ENCODE measurements around the gene NKD2. TPM values are rescaled to one million over a fixed set of nuclear protein-coding genes. Genes with fewer than 3 reads are reported as not detected.

The NKD2 gene
- total and polyA plus RNA-seq, 2 experiments from 2014 or later = not detected

GRCh38 chr5:1039210-1039548 lies 30.6 kb downstream of the NKD2 start:
- H2AFZ ChIP-seq = no peak overlapping the region
- H3K79me2 ChIP-seq (ENCODE audit: insufficient read depth) = no peaks in the 10 kb centered on the region
- H3K36me3 ChIP-seq (ENCODE audit: low read depth) = no peaks in the 10 kb centered on the region
- in situ Hi-C loops (cut with MboI) = no loop called here
- no peak overlapping the region for H3K9ac ChIP-seq
- no peaks in the 10 kb centered on the region for H3K4me1 ChIP-seq (ENCODE audit: insufficient read depth)
- no peaks in the 10 kb centered on the region for H3F3A ChIP-seq (ENCODE audit: insufficient read depth)
- 62 to 67% methylated on average over 16 of the region's 16 CpGs for WGBS, 2 experiments (ENCODE audit: low coverage in 1 of 2, low lambda C conversion rate in 2 of 2, missing lambda C conversion rate in 2 of 2)
- no peaks in the 10 kb centered on the region for H3K9me3 ChIP-seq (ENCODE audit: low read depth)
- no peak overlapping the region for H3K4me2 ChIP-seq (ENCODE audit: unreplicated experiment)
- TF ChIP-seq EZH2 (IDR thresholded peaks at IDR 0.05; ENCODE audit: insufficient read depth, poor library complexity, severe bottlenecking) (no peak), EZH2phosphoT487 (IDR thresholded peaks at IDR 0.05; ENCODE audit: insufficient read depth, low read depth) (no peak)
- no peak for DNase-seq
- no peaks in the 10 kb centered on the region for H3K9me2 ChIP-seq (ENCODE audit: insufficient read depth)
- no peak overlapping the region for H3K4me3 ChIP-seq
- H3K27ac ChIP-seq = no peak overlapping the region
- no peaks in the 10 kb centered on the region for H4K20me1 ChIP-seq (ENCODE audit: insufficient read depth)
- no peaks in the 10 kb centered on the region for H3K27me3 ChIP-seq (replicated peaks; ENCODE audit: insufficient read depth)

GRCh38 chr5:1039706-1040260 lies 31.2 kb downstream of the NKD2 start:
- H3K9me2 ChIP-seq (ENCODE audit: insufficient read depth) = no peaks in the 10 kb centered on the region
- H3K4me1 ChIP-seq (ENCODE audit: insufficient read depth) = no peaks in the 10 kb centered on the region
- TF ChIP-seq EZH2phosphoT487 (IDR thresholded peaks at IDR 0.05; ENCODE audit: insufficient read depth, low read depth) (no peak), EZH2 (IDR thresholded peaks at IDR 0.05; ENCODE audit: insufficient read depth, poor library complexity, severe bottlenecking) (no peak)
- no peaks in the 10 kb centered on the region for H3F3A ChIP-seq (ENCODE audit: insufficient read depth)
- in situ Hi-C loops (cut with MboI) = no loop called here
- H3K9ac ChIP-seq = no peak overlapping the region
- no peaks in the 10 kb centered on the region for H3K27me3 ChIP-seq (replicated peaks; ENCODE audit: insufficient read depth)
- DNase-seq = no peak
- no peaks in the 10 kb centered on the region for H3K9me3 ChIP-seq (ENCODE audit: low read depth)
- 85 to 87% methylated on average over 13 to 18 of the region's 18 CpGs for WGBS, 2 experiments (ENCODE audit: low coverage in 1 of 2, low lambda C conversion rate in 2 of 2, missing lambda C conversion rate in 2 of 2)
- H4K20me1 ChIP-seq (ENCODE audit: insufficient read depth) = no peaks in the 10 kb centered on the region
- no peak overlapping the region for H2AFZ ChIP-seq
- H3K4me2 ChIP-seq (ENCODE audit: unreplicated experiment) = no peak overlapping the region
- H3K4me3 ChIP-seq = no peak overlapping the region
- no peaks in the 10 kb centered on the region for H3K79me2 ChIP-seq (ENCODE audit: insufficient read depth)
- no peak overlapping the region for H3K27ac ChIP-seq
- H3K36me3 ChIP-seq (ENCODE audit: low read depth) = no peaks in the 10 kb centered on the region

GRCh38 chr5:1040571-1040970 lies 32.0 kb downstream of the NKD2 start:
- no peak overlapping the region for H2AFZ ChIP-seq
- no peaks in the 10 kb centered on the region for H3K36me3 ChIP-seq (ENCODE audit: low read depth)
- no peak overlapping the region for H3K4me2 ChIP-seq (ENCODE audit: unreplicated experiment)
- no peaks in the 10 kb centered on the region for H3K4me1 ChIP-seq (ENCODE audit: insufficient read depth)
- no peak overlapping the region for H3K4me3 ChIP-seq
- no peaks in the 10 kb centered on the region for H4K20me1 ChIP-seq (ENCODE audit: insufficient read depth)
- DNase-seq = no peak
- no peaks in the 10 kb centered on the region for H3K9me2 ChIP-seq (ENCODE audit: insufficient read depth)
- no peak overlapping the region for H3K9ac ChIP-seq
- 75 to 78% methylated on average over 10 of the region's 10 CpGs for WGBS, 2 experiments (ENCODE audit: low coverage in 1 of 2, low lambda C conversion rate in 2 of 2, missing lambda C conversion rate in 2 of 2)
- H3K27me3 ChIP-seq (replicated peaks; ENCODE audit: insufficient read depth) = no peaks in the 10 kb centered on the region
- in situ Hi-C loops (cut with MboI) = no loop called here
- H3F3A ChIP-seq (ENCODE audit: insufficient read depth) = no peaks in the 10 kb centered on the region
- H3K27ac ChIP-seq = no peak overlapping the region
- H3K9me3 ChIP-seq (ENCODE audit: low read depth) = no peaks in the 10 kb centered on the region
- H3K79me2 ChIP-seq (ENCODE audit: insufficient read depth) = no peaks in the 10 kb centered on the region
- TF ChIP-seq EZH2phosphoT487 (IDR thresholded peaks at IDR 0.05; ENCODE audit: insufficient read depth, low read depth) (no peak), EZH2 (IDR thresholded peaks at IDR 0.05; ENCODE audit: insufficient read depth, poor library complexity, severe bottlenecking) (no peak)

- H2AFZ ChIP-seq = no peak overlapping the region
- no peaks in the 10 kb centered on the region for H3K4me1 ChIP-seq (ENCODE audit: insufficient read depth)
- DNase-seq = no peak
- no peak overlapping the region for H3K4me2 ChIP-seq (ENCODE audit: unreplicated experiment)
- no peaks in the 10 kb centered on the region for H3K27me3 ChIP-seq (replicated peaks; ENCODE audit: insufficient read depth)
- H4K20me1 ChIP-seq (ENCODE audit: insufficient read depth) = no peaks in the 10 kb centered on the region
- no peaks in the 10 kb centered on the region for H3K36me3 ChIP-seq (ENCODE audit: low read depth)
- H3K9ac ChIP-seq = no peak overlapping the region
- no peaks in the 10 kb centered on the region for H3K9me3 ChIP-seq (ENCODE audit: low read depth)
- no peaks in the 10 kb centered on the region for H3K9me2 ChIP-seq (ENCODE audit: insufficient read depth)
- no peak overlapping the region for H3K4me3 ChIP-seq
- in situ Hi-C loops (cut with MboI) = no loop called here
- no peak overlapping the region for H3K27ac ChIP-seq
- H3K79me2 ChIP-seq (ENCODE audit: insufficient read depth) = no peaks in the 10 kb centered on the region
- H3F3A ChIP-seq (ENCODE audit: insufficient read depth) = no peaks in the 10 kb centered on the region
- 72 to 79% methylated on average over 14 to 15 of the region's 15 CpGs for WGBS, 2 experiments (ENCODE audit: low coverage in 1 of 2, low lambda C conversion rate in 2 of 2, missing lambda C conversion rate in 2 of 2)
- TF ChIP-seq EZH2 (IDR thresholded peaks at IDR 0.05; ENCODE audit: insufficient read depth, poor library complexity, severe bottlenecking) = no peak
- no peak for TF ChIP-seq EZH2phosphoT487 (IDR thresholded peaks at IDR 0.05; ENCODE audit: insufficient read depth, low read depth)
These were observed 32.9 kb downstream of the NKD2 start for GRCh38 chr5:1041225-1042143.
